ENCODE results near the gene TAF5L. TPM values are rescaled to one million over a fixed set of nuclear protein-coding genes. Genes with fewer than 3 reads are reported as not detected.
A peak's percentile ranks its signal among the peaks of the same experiment; 100 is the strongest.

Gene TAF5L
- total and polyA plus RNA-seq, 2 experiments from 2014 or later: 5.6 to 17.6 TPM

DNA sequence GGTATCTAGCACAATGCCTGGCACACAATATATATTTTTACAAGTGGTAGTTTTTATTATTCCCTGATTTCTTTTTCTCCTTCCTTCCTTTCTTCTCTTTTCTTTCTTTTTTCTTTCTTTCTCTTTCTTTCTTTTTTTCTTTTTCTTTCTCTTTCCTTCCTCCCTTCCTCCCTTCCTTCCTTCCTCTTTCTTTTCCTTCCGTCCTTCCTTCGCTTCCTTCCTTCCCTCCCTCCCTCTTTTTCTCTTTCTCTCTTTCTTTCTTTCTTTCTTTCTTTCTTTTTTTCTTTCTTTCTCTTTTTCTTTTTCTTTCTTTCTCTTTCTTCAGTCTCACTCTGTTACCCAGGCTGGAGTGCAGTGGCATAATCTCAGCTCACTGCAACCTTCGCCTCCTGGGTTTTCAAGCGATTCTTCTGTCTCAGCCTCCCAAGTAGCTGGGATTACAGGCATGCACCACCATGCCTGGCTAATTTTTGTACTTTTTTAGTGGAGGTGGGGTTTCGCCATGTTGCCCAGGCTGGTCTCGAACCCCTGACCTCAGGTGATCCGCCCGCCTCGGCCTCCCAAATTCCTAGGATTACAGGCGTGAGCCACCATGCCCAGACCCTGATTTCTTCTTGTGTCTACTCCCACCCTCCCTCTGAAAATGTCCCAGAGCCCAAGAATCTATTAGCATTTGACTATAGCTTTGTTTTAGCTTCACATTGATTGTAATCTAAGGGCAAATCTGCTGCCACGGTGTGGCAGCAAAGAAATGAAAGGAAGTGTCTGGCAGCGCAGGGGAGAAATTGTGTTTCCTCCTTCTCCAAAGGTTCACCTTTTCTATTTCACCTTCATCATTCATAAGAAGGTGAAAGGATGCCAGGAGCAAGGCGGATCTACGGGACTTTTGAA, 47.5 kb downstream of the TAF5L start:
- peak; percentile 24 for ATAC-seq
- peaks cover 9% of the 10 kb centered on the region for H3K4me1 Mint-ChIP-seq
- no peak overlapping the region for H3K4me3 ChIP-seq
- H3F3A ChIP-seq (replicated peaks; ENCODE audit: low read depth): no peaks in the 10 kb centered on the region
- no peaks in the 10 kb centered on the region for H3K36me3 Mint-ChIP-seq (ENCODE audit: low read depth)
- no peaks in the 10 kb centered on the region for H3K4me1 ChIP-seq (ENCODE audit: insufficient read depth)
- no peaks in the 10 kb centered on the region; the same call in 2 of the 3 replicates for H3K9me3 Mint-ChIP-seq
- no peak overlapping the region for H3K27ac ChIP-seq (ENCODE audit: low read depth)
- no peaks in the 10 kb centered on the region for H3K27me3 ChIP-seq (ENCODE audit: insufficient read depth)
- TF ChIP-seq EZH2phosphoT487 (IDR thresholded peaks at IDR 0.05; ENCODE audit: unreplicated experiment) (no peak), ZNF331 (CRISPR knock-in tag; IDR thresholded peaks at IDR 0.05; ENCODE audit: low read depth) (no peak)
- H3K9me2 ChIP-seq (ENCODE audit: insufficient read depth): no peaks in the 10 kb centered on the region
- no peaks in the 10 kb centered on the region for H4K20me1 ChIP-seq (replicated peaks; ENCODE audit: insufficient read depth)
- H3K27ac Mint-ChIP-seq: no peak overlapping the region
- no peaks in the 10 kb centered on the region for H3K36me3 ChIP-seq (ENCODE audit: insufficient read depth)
- peak overlapping the region; percentile 97 for H2AFZ ChIP-seq
- no peak overlapping the region for H3K4me3 Mint-ChIP-seq
- no peaks in the 10 kb centered on the region for H3K79me2 ChIP-seq (replicated peaks; ENCODE audit: insufficient read depth)
- H3K4me2 ChIP-seq: no peak overlapping the region
- H3K27me3 Mint-ChIP-seq (ENCODE audit: insufficient read depth, low read depth, poor library complexity): peaks cover 3% of the 10 kb centered on the region
- DNase-seq (ENCODE audit: low spot score): no peak

DNA sequence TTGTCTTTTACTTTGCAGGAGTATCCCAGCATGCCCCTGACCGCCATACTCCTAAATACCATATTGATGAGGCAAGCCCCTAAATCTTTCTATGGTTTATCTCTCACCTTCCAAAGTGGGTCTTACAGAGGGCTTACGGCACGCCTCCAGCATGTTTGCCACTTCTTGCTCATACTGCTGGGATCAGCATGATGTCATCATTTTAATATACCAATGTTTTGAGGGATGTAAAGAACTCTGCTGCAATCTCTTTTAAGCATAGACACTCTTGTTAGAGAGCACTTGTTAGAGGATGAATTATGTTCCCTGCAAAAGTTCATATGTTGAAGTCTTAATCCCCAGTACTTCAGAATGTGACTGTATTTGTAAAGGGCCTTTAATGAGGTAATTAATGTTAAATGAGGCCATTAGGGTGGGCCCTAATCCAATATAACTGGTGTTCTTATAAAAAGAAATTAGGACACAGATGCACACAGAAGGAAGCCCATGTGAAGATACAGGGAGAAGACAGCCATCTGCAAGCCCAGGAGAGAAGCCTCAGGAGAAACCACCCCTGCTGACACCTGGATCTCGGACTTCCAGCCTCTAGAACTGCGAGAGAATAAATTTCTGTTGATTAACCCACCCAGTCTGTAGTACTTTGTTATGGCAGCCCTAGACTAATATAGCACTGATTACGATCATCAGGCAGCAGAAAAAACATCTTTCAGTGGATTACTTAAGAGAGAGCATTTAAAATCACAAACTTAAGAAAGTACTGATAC, 51.1 kb downstream of the TAF5L start:
- Histone ChIP-seq H3F3A (replicated peaks; ENCODE audit: low read depth) (no peaks in the 10 kb centered on the region), H4K20me1 (replicated peaks; ENCODE audit: insufficient read depth) (no peaks in the 10 kb centered on the region), H2AFZ (no peak overlapping the region), H3K79me2 (replicated peaks; ENCODE audit: insufficient read depth) (no peaks in the 10 kb centered on the region), H3K4me1 (ENCODE audit: insufficient read depth) (no peaks in the 10 kb centered on the region), H3K9me2 (ENCODE audit: insufficient read depth) (no peaks in the 10 kb centered on the region), H3K36me3 (ENCODE audit: insufficient read depth) (no peaks in the 10 kb centered on the region), H3K4me3 (no peak overlapping the region), H3K27me3 (ENCODE audit: insufficient read depth) (no peaks in the 10 kb centered on the region), H3K4me2 (no peak overlapping the region), H3K27ac (ENCODE audit: low read depth) (no peak overlapping the region)
- H3K4me3 Mint-ChIP-seq: no peak overlapping the region
- peaks cover 9% of the 10 kb centered on the region for H3K27me3 Mint-ChIP-seq (ENCODE audit: insufficient read depth, low read depth, poor library complexity)
- ATAC-seq (no peak), DNase-seq (ENCODE audit: low spot score) (no peak)
- no peaks in the 10 kb centered on the region for H3K9me3 Mint-ChIP-seq
- no peaks in the 10 kb centered on the region for H3K36me3 Mint-ChIP-seq (ENCODE audit: low read depth)
- H3K4me1 Mint-ChIP-seq: peaks cover 13% of the 10 kb centered on the region
- H3K27ac Mint-ChIP-seq: no peak overlapping the region
- TF ChIP-seq, protein P1, sequence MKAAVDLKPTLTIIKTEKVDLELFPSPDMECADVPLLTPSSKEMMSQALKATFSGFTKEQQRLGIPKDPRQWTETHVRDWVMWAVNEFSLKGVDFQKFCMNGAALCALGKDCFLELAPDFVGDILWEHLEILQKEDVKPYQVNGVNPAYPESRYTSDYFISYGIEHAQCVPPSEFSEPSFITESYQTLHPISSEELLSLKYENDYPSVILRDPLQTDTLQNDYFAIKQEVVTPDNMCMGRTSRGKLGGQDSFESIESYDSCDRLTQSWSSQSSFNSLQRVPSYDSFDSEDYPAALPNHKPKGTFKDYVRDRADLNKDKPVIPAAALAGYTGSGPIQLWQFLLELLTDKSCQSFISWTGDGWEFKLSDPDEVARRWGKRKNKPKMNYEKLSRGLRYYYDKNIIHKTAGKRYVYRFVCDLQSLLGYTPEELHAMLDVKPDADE (IDR thresholded peaks at IDR 0.05): no peak
- TF ChIP-seq JUNB (IDR thresholded peaks at IDR 0.05; ENCODE audit: unreplicated experiment) (no peak), EZH2phosphoT487 (IDR thresholded peaks at IDR 0.05; ENCODE audit: unreplicated experiment) (no peak), ZNF114 (CRISPR knock-in tag; IDR thresholded peaks at IDR 0.05) (no peak), NANOG (IDR thresholded peaks at IDR 0.05; ENCODE audit: borderline replicate concordance) (no peak), CREB1 (CRISPR knock-in tag; IDR thresholded peaks at IDR 0.05; ENCODE audit: low read depth) (no peak), POLR2AphosphoS5 (IDR thresholded peaks at IDR 0.05; ENCODE audit: low read depth) (no peak), STAT1 (IDR thresholded peaks at IDR 0.05; ENCODE audit: unreplicated experiment) (no peak), EZH2 (IDR thresholded peaks at IDR 0.05; ENCODE audit: low read depth, unreplicated experiment) (no peak)
- TF ChIP-seq, protein P2, sequence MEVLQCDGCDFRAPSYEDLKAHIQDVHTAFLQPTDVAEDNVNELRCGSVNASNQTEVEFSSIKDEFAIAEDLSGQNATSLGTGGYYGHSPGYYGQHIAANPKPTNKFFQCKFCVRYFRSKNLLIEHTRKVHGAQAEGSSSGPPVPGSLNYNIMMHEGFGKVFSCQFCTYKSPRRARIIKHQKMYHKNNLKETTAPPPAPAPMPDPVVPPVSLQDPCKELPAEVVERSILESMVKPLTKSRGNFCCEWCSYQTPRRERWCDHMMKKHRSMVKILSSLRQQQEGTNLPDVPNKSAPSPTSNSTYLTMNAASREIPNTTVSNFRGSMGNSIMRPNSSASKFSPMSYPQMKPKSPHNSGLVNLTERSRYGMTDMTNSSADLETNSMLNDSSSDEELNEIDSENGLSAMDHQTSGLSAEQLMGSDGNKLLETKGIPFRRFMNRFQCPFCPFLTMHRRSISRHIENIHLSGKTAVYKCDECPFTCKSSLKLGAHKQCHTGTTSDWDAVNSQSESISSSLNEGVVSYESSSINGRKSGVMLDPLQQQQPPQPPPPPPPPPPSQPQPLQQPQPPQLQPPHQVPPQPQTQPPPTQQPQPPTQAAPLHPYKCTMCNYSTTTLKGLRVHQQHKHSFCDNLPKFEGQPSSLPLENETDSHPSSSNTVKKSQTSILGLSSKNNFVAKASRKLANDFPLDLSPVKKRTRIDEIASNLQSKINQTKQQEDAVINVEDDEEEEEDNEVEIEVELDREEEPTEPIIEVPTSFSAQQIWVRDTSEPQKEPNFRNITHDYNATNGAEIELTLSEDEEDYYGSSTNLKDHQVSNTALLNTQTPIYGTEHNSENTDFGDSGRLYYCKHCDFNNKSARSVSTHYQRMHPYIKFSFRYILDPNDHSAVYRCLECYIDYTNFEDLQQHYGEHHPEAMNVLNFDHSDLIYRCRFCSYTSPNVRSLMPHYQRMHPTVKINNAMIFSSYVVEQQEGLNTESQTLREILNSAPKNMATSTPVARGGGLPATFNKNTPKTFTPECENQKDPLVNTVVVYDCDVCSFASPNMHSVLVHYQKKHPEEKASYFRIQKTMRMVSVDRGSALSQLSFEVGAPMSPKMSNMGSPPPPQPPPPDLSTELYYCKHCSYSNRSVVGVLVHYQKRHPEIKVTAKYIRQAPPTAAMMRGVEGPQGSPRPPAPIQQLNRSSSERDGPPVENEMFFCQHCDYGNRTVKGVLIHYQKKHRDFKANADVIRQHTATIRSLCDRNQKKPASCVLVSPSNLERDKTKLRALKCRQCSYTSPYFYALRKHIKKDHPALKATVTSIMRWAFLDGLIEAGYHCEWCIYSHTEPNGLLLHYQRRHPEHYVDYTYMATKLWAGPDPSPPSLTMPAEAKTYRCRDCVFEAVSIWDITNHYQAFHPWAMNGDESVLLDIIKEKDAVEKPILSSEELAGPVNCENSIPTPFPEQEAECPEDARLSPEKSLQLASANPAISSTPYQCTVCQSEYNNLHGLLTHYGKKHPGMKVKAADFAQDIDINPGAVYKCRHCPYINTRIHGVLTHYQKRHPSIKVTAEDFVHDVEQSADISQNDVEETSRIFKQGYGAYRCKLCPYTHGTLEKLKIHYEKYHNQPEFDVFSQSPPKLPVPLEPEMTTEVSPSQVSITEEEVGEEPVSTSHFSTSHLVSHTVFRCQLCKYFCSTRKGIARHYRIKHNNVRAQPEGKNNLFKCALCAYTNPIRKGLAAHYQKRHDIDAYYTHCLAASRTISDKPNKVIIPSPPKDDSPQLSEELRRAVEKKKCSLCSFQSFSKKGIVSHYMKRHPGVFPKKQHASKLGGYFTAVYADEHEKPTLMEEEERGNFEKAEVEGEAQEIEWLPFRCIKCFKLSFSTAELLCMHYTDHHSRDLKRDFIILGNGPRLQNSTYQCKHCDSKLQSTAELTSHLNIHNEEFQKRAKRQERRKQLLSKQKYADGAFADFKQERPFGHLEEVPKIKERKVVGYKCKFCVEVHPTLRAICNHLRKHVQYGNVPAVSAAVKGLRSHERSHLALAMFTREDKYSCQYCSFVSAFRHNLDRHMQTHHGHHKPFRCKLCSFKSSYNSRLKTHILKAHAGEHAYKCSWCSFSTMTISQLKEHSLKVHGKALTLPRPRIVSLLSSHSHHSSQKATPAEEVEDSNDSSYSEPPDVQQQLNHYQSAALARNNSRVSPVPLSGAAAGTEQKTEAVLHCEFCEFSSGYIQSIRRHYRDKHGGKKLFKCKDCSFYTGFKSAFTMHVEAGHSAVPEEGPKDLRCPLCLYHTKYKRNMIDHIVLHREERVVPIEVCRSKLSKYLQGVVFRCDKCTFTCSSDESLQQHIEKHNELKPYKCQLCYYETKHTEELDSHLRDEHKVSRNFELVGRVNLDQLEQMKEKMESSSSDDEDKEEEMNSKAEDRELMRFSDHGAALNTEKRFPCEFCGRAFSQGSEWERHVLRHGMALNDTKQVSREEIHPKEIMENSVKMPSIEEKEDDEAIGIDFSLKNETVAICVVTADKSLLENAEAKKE (CRISPR knock-in tag; IDR thresholded peaks at IDR 0.05): no peak

All from GM23338 (cell line).